HepG2 (cell line): ENCODE measurements around the gene CIITA. TPM values are rescaled to one million over a fixed set of nuclear protein-coding genes. Genes with fewer than 3 reads are reported as not detected.

Source experiments
- AFF4 ChIP-seq: sonication (generic); formaldehyde crosslinking; IDR thresholded peaks from 2 replicates; pipeline ENCODE4 v1.4.0; 2020; ENCODE audit warnings: missing genetic modification reagents
- ATF4 ChIP-seq, 2 experiments: fragments of 450-650 bp in 1 of 2; sonication (generic) in 1 of 2; formaldehyde crosslinking; IDR thresholded peaks; 2 replicates each; pipeline versions ENCODE4 v1.5.0 to v1.8.0; 2020 to 2022; ENCODE audit warnings: mild to moderate bottlenecking in 1 of 2, missing genetic modification reagents in 1 of 2
- CTCF ChIP-seq: sonication (generic); formaldehyde crosslinking; IDR thresholded peaks from 2 replicates; pipeline ENCODE4 v1.5.0; 2020; ENCODE audit warnings: mild to moderate bottlenecking, missing genetic modification reagents, moderate library complexity
- GPN1 ChIP-seq: sonication (generic); formaldehyde crosslinking; IDR thresholded peaks from 2 replicates; pipeline ENCODE4 v1.5.1; 2020; ENCODE audit warnings: missing genetic modification reagents, borderline replicate concordance
- GZF1 ChIP-seq: sonication (generic); formaldehyde crosslinking; IDR thresholded peaks from 2 replicates; pipeline ENCODE4 v1.5.1; 2020; ENCODE audit warnings: mild to moderate bottlenecking, missing genetic modification reagents
- KAT8 ChIP-seq: IDR thresholded peaks from 2 replicates; pipeline ENCODE4 v1.6.1; 2016; ENCODE audit warnings: missing genetic modification reagents, missing compliant biosample characterization
- NFE2L2 ChIP-seq: fragments of 150-350 bp; IDR thresholded peaks from 2 replicates; pipeline ENCODE4 v1.6.1; 2014; ENCODE audit warnings: low read length
- NFYB ChIP-seq: sonication (generic); formaldehyde crosslinking; IDR thresholded peaks from 2 replicates; pipeline ENCODE4 v1.4.0; 2020; ENCODE audit warnings: missing genetic modification reagents
- PCBP2 ChIP-seq: fragments of 200-400 bp; formaldehyde crosslinking; optimal IDR thresholded peaks from 2 replicates; pipeline ENCODE3; 2018; ENCODE audit warnings: low read length, low read depth; ENCODE audit not compliant: poor library complexity, severe bottlenecking
- RAD21 ChIP-seq: fragments of 450-650 bp; formaldehyde crosslinking; IDR thresholded peaks from 2 replicates; pipeline ENCODE4 v1.5.0; 2020; ENCODE audit warnings: mild to moderate bottlenecking
- SMAD3 ChIP-seq: sonication (generic); formaldehyde crosslinking; IDR thresholded peaks from 2 replicates; pipeline ENCODE4 v1.4.0; 2020; ENCODE audit warnings: missing genetic modification reagents
- TMF1 ChIP-seq: sonication (generic); formaldehyde crosslinking; IDR thresholded peaks from 2 replicates; pipeline ENCODE4 v1.8.1; 2022; ENCODE audit warnings: low read depth, missing genetic modification reagents
- ZBTB26 ChIP-seq: IDR thresholded peaks from 2 replicates; pipeline ENCODE4 v1.6.1; 2016; ENCODE audit warnings: missing compliant biosample characterization, missing genetic modification reagents, borderline replicate concordance
- ZFP36L2 ChIP-seq: sonication (generic); formaldehyde crosslinking; IDR thresholded peaks from 2 replicates; pipeline ENCODE4 v1.4.0; 2020; ENCODE audit warnings: missing genetic modification reagents
- ZGPAT ChIP-seq: IDR thresholded peaks from 2 replicates; pipeline ENCODE4 v1.6.1; 2016; ENCODE audit warnings: mild to moderate bottlenecking
- ZNF75D ChIP-seq: sonication (generic); formaldehyde crosslinking; IDR thresholded peaks from 2 replicates; pipeline ENCODE4 v1.8.1; 2023; ENCODE audit warnings: missing genetic modification reagents, mild to moderate bottlenecking, borderline replicate concordance
- ZNF790 ChIP-seq: sonication (generic); formaldehyde crosslinking; IDR thresholded peaks from 2 replicates; pipeline ENCODE4 v1.8.0; 2022; ENCODE audit warnings: missing genetic modification reagents, mild to moderate bottlenecking, borderline replicate concordance
- ZNF891 ChIP-seq: sonication (generic); formaldehyde crosslinking; IDR thresholded peaks from 2 replicates; pipeline ENCODE4 v1.5.0; 2020; ENCODE audit warnings: mild to moderate bottlenecking, missing genetic modification reagents
- polyA plus RNA-seq, 8 experiments: library from polyadenylated mRNA; depleted of rRNA in 3 of 8; stranded (reverse) in 7 of 8; unstranded in 1 of 8; fragments of >200 nt; fragmentation: Illumina TruSeq in 4 of 8; extraction: Trizol in 4 of 8; gene quantifications; 2 replicates each; pipeline versions ENCODE4 v1.2.1 to v1.2.3, GENCODE V29; 2011 to 2016; ENCODE audit warnings: low read depth in 4 of 8, missing spikeins in 1 of 8, mixed read lengths in 1 of 8; ENCODE audit not compliant: insufficient read depth in 1 of 8
- total RNA-seq, 5 experiments: library from RNA; depleted of rRNA; stranded (reverse); fragments of >200 nt; fragmentation: Illumina TruSeq; extraction: Trizol; gene quantifications; 2 replicates each; pipeline ENCODE4 v1.2.3, GENCODE V29; 2016; ENCODE audit warnings: low read depth in 1 of 5

Gene CIITA
- total and polyA plus RNA-seq, 2 of the 13 experiments (the other 11 are each of a cell fraction or from before 2014, with no cell fraction given), result 0.08 to 0.09 TPM

GRCh38 chr16:10895053-10895946 lies 18.3 kb downstream of the CIITA start (continued):
- TF ChIP-seq RAD21 (CRISPR knock-in tag) (no peak; the same call in 1 of the 2 replicates), ZNF75D (peak; percentile 93; the same call in 1 of the 2 replicates), ZNF790 (peak; percentile 83; the same call in 1 of the 2 replicates), AFF4 (CRISPR knock-in tag) (no peak), ZFP36L2 (CRISPR knock-in tag) (peak; percentile 94), CTCF (CRISPR knock-in tag) (no peak), ZNF891 (peak; percentile 97), KAT8 (CRISPR knock-in tag) (peak; percentile 63; the same call in 1 of the 2 replicates), SMAD3 (peak; percentile 96), TMF1 (CRISPR knock-in tag) (peak; percentile 96), GZF1 (CRISPR knock-in tag) (peak; percentile 87), NFE2L2 (no peak), ZBTB26 (peak; percentile 94), ZGPAT (no peak), NFYB (CRISPR knock-in tag) (0 out of 2 replicates have a peak, but pooled peaks have one; percentile 22), GPN1 (peak; percentile 85; the same call in 1 of the 2 replicates), PCBP2 (no peak), ATF4 (CRISPR knock-in tag; IDR thresholded peaks at IDR 0.05) (peak in 1 of 2 experiments; percentile 76; a peak in 2 of 4 replicates)
